Fibroblast of upper back skin (primary cell): ENCODE results near the gene NPHP3.
"Not testable (repeated sequence)": the region's sequence is repeated elsewhere in the genome, so short reads cannot be mapped to it uniquely, and the experiment has no call there.

ENCODE experiments used
- DNase-seq: peaks from one replicate; pipeline ENCODE4 v3.0.0-alpha.2; 2013

Gene NPHP3

DNA sequence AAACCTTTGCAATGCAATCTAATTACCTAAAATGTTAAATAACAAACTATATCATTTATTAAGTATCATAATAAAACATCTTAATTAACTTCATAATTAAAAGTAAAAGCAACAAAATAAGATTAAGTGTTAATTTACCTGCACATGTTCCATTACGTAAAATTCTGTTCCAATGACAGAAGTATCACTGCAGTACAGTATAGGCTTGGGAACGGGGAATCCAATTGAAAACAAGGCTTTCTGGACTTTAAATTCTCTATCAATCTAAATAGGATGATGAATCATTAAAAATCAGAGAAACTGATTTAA, 79.7 kb downstream of the NPHP3 start:
- no peak for DNase-seq

DNA sequence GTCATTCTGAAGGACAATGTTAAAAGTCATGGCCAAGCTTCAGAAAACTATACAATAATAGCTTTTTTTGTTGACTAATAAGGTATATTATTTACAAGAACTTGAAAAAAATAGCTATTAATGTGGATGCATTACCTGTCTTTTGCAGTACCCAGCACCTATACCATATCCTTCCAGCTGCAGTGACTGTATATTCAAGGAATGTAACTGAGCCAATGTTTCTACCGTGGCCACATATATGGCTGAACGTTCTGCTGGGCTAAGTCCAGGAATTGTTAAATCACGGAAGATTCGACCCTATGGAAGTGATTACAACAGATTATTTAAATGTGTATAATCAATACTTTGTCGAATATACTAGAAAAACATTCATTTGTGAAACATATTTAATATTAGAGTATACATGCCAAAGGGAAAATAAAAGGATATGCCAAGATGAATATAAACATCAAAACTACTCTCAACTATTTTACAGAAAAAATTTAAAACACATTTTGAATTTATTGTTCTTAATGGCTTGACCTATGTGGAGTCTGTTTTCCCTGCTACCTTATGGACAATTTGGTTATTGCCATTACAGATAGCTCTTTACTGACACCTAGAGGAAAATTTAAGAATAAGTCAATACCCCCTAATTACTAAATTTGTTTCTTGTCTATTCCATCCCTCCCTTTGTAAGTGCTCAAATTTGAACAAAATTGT, 80.2 kb downstream of the NPHP3 start:
- peak; percentile 70 for DNase-seq

DNA sequence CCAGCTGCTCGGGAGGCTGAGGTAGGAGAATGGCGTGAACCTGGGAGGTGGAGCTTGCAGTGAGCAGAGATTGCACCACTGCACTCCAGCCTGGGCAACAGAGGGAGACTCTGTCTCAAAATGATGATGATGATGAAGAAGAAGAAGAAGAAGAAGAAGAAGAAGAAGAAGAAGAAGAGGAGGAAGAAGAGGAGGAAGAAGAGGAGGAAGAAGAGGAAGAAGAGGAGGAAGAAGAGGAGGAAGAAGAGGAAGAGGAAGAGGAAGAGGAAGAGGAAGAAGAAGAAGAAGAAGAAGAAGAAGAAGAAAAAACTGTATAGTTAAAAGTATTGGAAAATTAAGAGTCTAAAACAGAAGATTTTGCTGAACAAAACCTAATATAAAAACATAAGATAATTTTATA, 80.8 kb downstream of the NPHP3 start:
- DNase-seq = not testable (repeated sequence)

DNA sequence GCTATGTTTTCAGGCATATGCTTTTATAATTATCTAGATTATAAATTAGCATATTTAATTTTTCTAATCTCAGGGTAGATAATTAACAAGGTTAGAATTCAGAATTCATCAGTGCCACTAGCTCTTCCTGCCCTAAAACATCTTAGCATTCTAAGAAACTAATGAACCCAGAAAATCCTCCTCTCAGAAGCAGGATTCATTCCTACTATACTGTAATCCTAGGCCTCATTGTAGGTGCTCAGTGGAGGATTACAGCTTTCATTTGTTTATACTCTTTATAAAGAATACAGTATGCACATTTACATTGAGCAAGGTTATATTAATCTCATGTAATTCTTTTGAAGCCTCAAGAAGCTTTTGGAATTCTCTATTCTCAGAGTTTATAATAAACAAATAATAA, 83.5 kb downstream of the NPHP3 start:
- no peak for DNase-seq

DNA sequence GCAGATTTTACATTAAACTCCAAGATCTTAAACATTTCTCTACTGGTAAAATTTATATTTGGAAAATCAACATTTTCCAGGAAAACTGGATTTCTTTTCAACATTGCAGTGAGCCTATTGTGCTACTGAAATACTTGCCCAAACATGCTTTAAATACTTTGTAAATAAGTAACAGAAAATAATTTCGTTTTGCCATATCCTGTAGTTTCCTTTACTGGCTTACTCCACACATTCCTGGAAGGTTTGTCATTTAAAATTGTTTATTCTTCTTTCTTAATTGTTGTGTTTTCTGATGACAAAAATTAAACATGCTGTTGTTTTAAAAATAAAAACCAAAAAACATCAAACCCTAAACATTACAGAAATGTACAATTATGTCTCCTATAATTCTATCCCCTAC, 84.6 kb downstream of the NPHP3 start:
- DNase-seq = peak; percentile 24

DNA sequence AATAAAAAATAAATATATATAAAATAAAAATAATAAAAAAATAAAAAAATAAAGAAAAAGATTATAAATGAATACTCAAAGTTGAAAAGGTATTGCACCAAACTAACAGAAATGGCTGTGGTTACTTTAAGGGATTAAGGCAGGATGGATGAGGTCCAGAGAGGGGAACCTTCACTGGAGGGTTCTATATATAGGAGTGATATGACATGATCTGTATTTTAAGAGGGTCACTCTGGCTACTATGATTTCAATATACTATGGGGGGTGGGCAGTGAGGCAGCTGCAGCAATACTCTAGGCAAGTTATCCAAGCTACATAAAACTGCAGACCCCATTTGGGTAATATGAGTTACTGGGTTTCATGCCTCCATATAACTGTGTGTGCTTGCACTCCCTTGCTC, 87.2 kb downstream of the NPHP3 start:
- no peak for DNase-seq
